Muscle layer of duodenum (tissue), 2 donors: ENCODE results near the gene PCDHGC3.
A peak's percentile ranks its signal among the peaks of the same experiment; 100 is the strongest.

Experiments used
- H3K27ac ChIP-seq: one replicate; pipeline ENCODE4 v1.7.0; 2013; ENCODE audit warnings: mild to moderate bottlenecking, low read length
- H3K27me3 ChIP-seq: one replicate; pipeline ENCODE4 v1.7.0; 2013; ENCODE audit warnings: low read depth, mild to moderate bottlenecking, control low read depth, low read length
- H3K36me3 ChIP-seq, 2 donors: one replicate each; pipeline ENCODE4 v1.7.0; 2013; ENCODE audit warnings: low read length in 2 of 2, control low read depth in 1 of 2, mild to moderate bottlenecking in 1 of 2; ENCODE audit not compliant: insufficient read depth in 2 of 2, control insufficient read depth in 1 of 2
- H3K4me1 ChIP-seq, 2 donors: one replicate each; pipeline ENCODE4 v1.7.0; 2013; ENCODE audit warnings: low read length in 2 of 2, mild to moderate bottlenecking in 2 of 2, control low read depth in 1 of 2, moderate library complexity in 1 of 2; ENCODE audit not compliant: insufficient read depth in 2 of 2, control insufficient read depth in 1 of 2
- H3K4me3 ChIP-seq, 2 donors: one replicate each; pipeline ENCODE4 v1.7.0; 2013; ENCODE audit warnings: low read length in 2 of 2, low read depth in 1 of 2, mild to moderate bottlenecking in 1 of 2
- H3K9me3 ChIP-seq, 2 donors: one replicate each; pipeline ENCODE4 v1.7.0; 2013; ENCODE audit warnings: low read length in 2 of 2, control low read depth in 1 of 2, mild to moderate bottlenecking in 1 of 2; ENCODE audit not compliant: control insufficient read depth in 1 of 2
- donor health status: healthy.

Gene PCDHGC3

GRCh38 chr5:141493500-141494422, 18.0 kb downstream of the PCDHGC3 start:
- Histone ChIP-seq H3K4me3 (peak overlapping the region in 1 of 2 donors; percentile 21), H3K4me1 (peaks cover 3 to 35% of the 10 kb centered on the region in 2 donors), H3K27ac (no peak overlapping the region), H3K36me3 (peaks cover 18 to 32% of the 10 kb centered on the region in 2 donors), H3K27me3 (no peaks in the 10 kb centered on the region), H3K9me3 (no peaks in the 10 kb centered on the region)

- Histone ChIP-seq H3K4me3 (peak overlapping the region in 1 of 2 donors; percentile 21), H3K36me3 (peaks cover 16 to 28% of the 10 kb centered on the region in 2 donors), H3K4me1 (peaks cover 3 to 24% of the 10 kb centered on the region in 2 donors), H3K27ac (no peak overlapping the region), H3K27me3 (no peaks in the 10 kb centered on the region), H3K9me3 (no peaks in the 10 kb centered on the region)
Observed at GRCh38 chr5:141494761-141495452, 19.1 kb downstream of the PCDHGC3 start.

GRCh38 chr5:141495453-141495811, 19.7 kb downstream of the PCDHGC3 start:
- H3K27me3 ChIP-seq, result no peaks in the 10 kb centered on the region
- peaks cover 10 to 23% of the 10 kb centered on the region in 2 donors for H3K36me3 ChIP-seq
- no peaks in the 10 kb centered on the region for H3K9me3 ChIP-seq
- H3K4me3 ChIP-seq, result no peak overlapping the region
- no peak overlapping the region for H3K27ac ChIP-seq
- peaks cover 3 to 23% of the 10 kb centered on the region in 2 donors for H3K4me1 ChIP-seq

GRCh38 chr5:141496038-141496437, 20.3 kb downstream of the PCDHGC3 start:
- H3K27ac ChIP-seq, result no peak overlapping the region
- H3K27me3 ChIP-seq, result no peaks in the 10 kb centered on the region
- peaks cover 3 to 23% of the 10 kb centered on the region in 2 donors for H3K4me1 ChIP-seq
- peaks cover 10 to 20% of the 10 kb centered on the region in 2 donors for H3K36me3 ChIP-seq
- H3K4me3 ChIP-seq, result no peak overlapping the region
- no peaks in the 10 kb centered on the region for H3K9me3 ChIP-seq

GRCh38 chr5:141501761-141502160, 26.0 kb downstream of the PCDHGC3 start:
- H3K36me3 ChIP-seq, result peaks cover 13 to 17% of the 10 kb centered on the region in 2 donors
- H3K9me3 ChIP-seq, result no peaks in the 10 kb centered on the region
- no peak overlapping the region for H3K4me3 ChIP-seq
- peaks cover 0 to 1% of the 10 kb centered on the region in 2 donors for H3K4me1 ChIP-seq
- no peaks in the 10 kb centered on the region for H3K27me3 ChIP-seq
- no peak overlapping the region for H3K27ac ChIP-seq

GRCh38 chr5:141503681-141504080, 27.9 kb downstream of the PCDHGC3 start:
- H3K36me3 ChIP-seq, result peaks cover 10 to 17% of the 10 kb centered on the region in 2 donors
- no peaks in the 10 kb centered on the region for H3K9me3 ChIP-seq
- H3K27ac ChIP-seq, result no peak overlapping the region
- peaks cover 0 to 19% of the 10 kb centered on the region in 2 donors for H3K4me1 ChIP-seq
- no peaks in the 10 kb centered on the region for H3K27me3 ChIP-seq
- no peak overlapping the region for H3K4me3 ChIP-seq

GRCh38 chr5:141504216-141504615, 28.4 kb downstream of the PCDHGC3 start:
- no peaks in the 10 kb centered on the region for H3K27me3 ChIP-seq
- peaks cover 0 to 21% of the 10 kb centered on the region in 2 donors for H3K4me1 ChIP-seq
- H3K27ac ChIP-seq, result no peak overlapping the region
- no peak overlapping the region for H3K4me3 ChIP-seq
- H3K9me3 ChIP-seq, result no peaks in the 10 kb centered on the region
- H3K36me3 ChIP-seq, result peaks cover 10 to 17% of the 10 kb centered on the region in 2 donors

- H3K4me3 ChIP-seq, result no peak overlapping the region
- no peaks in the 10 kb centered on the region for H3K9me3 ChIP-seq
- peaks cover 0 to 26% of the 10 kb centered on the region in 2 donors for H3K4me1 ChIP-seq
- H3K27me3 ChIP-seq, result no peaks in the 10 kb centered on the region
- H3K36me3 ChIP-seq, result peaks cover 18 to 30% of the 10 kb centered on the region in 2 donors
- H3K27ac ChIP-seq, result peak overlapping the region; percentile 51
Observed at GRCh38 chr5:141506381-141507155, 30.8 kb downstream of the PCDHGC3 start.

- Histone ChIP-seq H3K9me3 (no peaks in the 10 kb centered on the region), H3K27me3 (no peaks in the 10 kb centered on the region), H3K27ac (peak overlapping the region; percentile 51), H3K4me3 (peak overlapping the region in 1 of 2 donors; percentile 43), H3K36me3 (peaks cover 19 to 34% of the 10 kb centered on the region in 2 donors), H3K4me1 (peaks cover 0 to 26% of the 10 kb centered on the region in 2 donors)
Observed at GRCh38 chr5:141507387-141508091, 31.8 kb downstream of the PCDHGC3 start.

GRCh38 chr5:141508440-141508797, 32.7 kb downstream of the PCDHGC3 start:
- Histone ChIP-seq H3K9me3 (no peaks in the 10 kb centered on the region), H3K4me3 (peak overlapping the region; percentile 26 to 43), H3K27ac (peak overlapping the region; percentile 51), H3K4me1 (peaks cover 0 to 26% of the 10 kb centered on the region in 2 donors), H3K27me3 (no peaks in the 10 kb centered on the region), H3K36me3 (peaks cover 19 to 34% of the 10 kb centered on the region in 2 donors)
